Right hindlimb (tissue), 1 donor: ENCODE data around the gene CPEB4.

ENCODE experiments used
- DNase-seq: peaks from one replicate; pipeline ENCODE4 v3.0.0-alpha.2; 2018

The CPEB4 gene

GRCh38 chr5:173887610-173888472 lies at the start of gene CPEB4:
Gene CPEB4 (plus strand): TSS chr5:173888349. CDS start chr5:173889734, 1,385 bp downstream.
- peak; percentile 99 for DNase-seq

- DNase-seq: no peak
These were observed 48.9 kb upstream of the CPEB4 start for GRCh38 chr5:173839117-173839713.

GRCh38 chr5:173840111-173840983 lies 47.8 kb upstream of the CPEB4 start:
- DNase-seq: no peak

DNA sequence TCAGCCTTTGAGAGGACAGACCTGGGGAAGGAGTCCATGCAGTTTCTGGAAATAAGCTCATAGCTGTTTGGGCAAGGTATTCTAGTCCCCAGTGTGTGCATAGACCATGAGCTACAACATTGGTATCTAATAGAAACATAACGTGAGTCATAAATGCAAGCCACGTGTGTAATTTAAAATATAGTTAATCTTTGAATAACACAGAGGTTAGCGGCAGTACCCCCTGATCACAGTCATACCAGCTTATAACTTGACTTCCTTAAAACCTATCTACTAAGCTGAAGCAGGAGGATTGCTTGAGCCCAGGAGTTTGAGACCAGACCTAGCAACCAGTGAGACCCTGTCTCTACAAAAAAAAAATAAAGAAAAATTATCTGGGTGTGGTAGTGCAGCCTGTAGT lies 46.4 kb upstream of the CPEB4 start:
- no peak for DNase-seq

GRCh38 chr5:173843794-173844193 lies 44.4 kb upstream of the CPEB4 start:
- DNase-seq: no peak

DNA sequence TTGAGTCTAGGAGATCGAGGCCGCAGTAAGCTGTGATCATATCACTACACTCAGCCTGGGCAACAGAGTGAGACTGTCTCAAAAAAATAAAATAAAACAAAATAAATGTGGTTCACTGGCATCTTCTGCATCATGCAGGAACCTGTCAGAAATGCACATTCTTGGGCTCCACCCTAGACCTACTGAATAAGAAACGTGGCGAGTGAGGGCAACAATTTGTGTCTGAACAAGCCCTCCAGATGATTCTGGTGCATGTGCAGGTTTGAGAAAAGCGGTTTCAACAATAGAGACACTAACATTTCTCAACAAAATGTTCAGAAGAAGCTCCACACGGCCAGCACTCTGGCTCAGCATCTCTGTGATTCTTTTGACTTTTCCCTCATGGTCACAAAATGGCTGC lies 42.8 kb upstream of the CPEB4 start:
- DNase-seq: no peak

DNA sequence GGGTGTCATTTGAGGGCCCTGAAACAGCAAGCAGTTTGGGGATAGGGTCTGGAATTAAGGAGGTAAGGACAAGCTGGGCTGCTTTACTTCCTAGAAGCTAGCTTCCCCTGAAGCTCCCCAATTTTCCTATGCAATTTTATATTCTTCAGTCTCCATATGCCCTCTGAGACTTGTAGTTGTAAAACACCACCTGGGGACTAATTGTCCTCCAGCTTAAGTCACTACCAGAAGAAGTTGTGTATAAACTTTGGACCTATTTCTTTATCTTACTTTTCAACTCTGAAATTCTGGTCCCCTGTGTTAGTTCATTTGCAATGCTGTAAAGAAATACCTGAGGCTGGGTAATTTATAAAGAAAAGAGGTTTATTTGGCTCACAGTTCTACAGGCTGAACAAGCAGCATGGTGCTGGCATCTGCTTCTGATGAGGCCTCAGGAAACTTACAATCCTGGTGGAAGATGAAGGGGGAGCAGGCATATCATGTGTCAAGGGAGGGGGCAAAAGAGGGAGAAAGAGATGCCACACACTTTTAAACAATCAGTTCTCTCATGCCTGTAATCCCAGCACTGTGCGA lies 41.1 kb upstream of the CPEB4 start:
- no peak for DNase-seq

DNA sequence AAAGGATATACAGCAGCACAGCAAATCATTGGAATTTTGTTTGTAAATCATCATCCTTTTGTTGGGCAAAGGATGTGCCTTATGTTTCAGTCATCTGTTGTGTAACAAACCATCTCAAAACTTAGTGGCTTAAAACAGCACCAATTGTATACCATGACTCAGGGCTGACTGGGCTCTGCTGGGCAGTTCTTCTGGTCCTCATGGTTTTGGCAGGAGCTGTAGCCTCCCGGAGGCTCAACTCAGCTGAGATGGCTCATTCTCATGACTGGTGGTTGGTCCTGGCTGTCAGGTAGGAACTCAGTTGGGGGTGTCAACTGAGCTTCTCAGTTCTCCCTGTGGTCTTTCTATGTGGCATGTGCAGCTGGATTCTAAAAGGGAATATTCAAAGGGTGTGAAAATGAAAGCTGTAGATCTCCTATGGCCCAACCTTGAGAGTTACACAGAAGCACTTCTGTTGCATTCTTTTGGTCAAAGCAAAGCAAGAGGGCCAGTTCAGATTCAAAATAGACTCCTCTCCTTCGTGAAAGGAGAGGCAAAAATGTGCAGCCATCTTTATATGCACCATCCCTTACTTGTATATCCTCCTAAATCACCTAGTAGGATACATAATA lies 39.1 kb upstream of the CPEB4 start:
- no peak for DNase-seq

GRCh38 chr5:173849908-173850307 lies 38.2 kb upstream of the CPEB4 start:
- DNase-seq: no peak

DNA sequence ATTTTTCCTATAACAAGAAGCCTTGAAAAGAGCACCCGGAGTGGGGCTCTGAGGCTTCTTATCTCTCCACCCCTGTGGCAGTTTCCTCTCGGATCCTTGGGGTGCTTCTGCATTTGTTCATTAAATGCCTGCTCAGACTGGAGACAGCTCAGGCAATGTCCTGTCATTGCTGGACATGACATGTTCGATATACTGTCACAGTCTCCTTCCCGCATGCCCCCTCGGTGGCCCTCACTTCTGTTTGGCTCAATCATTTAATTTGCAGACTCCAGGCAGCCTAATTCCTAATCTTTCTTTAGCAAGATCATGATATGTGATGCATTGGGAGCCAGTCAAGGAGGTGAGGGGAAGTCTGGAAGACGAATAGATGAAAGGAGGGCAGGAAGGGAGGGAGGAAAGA lies 37.5 kb upstream of the CPEB4 start:
- no peak for DNase-seq

DNA sequence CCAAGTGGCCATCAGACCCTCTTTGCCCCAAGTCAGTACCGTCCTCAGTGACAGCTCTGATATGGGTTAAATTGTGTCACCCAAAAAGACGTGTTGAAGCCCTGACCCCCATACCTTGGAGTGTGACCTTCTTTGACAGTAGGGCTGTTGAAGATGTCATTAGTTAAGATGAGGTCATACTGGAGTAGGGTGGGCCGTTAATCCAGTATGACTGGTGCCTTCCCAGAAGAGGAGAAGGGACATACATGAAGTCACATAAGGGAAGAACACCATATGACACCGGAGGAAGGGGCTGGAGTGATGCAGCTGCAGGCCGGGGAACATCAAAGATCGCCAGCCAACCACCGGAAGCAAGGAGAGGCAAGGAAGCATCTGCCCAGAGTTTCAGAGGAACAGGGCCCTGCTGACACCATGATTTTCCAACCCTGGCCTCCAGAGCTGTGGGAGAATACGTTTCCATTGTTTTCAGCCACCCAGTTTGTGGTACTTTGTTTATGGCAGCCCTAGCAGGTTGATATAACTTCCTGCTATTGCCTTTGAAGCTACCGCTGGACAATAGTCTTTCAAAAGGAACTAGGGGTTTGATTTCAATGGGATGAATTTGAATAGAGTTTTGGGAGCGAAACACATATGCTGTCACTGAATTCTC lies 36.4 kb upstream of the CPEB4 start:
- DNase-seq: peak; percentile 29

DNA sequence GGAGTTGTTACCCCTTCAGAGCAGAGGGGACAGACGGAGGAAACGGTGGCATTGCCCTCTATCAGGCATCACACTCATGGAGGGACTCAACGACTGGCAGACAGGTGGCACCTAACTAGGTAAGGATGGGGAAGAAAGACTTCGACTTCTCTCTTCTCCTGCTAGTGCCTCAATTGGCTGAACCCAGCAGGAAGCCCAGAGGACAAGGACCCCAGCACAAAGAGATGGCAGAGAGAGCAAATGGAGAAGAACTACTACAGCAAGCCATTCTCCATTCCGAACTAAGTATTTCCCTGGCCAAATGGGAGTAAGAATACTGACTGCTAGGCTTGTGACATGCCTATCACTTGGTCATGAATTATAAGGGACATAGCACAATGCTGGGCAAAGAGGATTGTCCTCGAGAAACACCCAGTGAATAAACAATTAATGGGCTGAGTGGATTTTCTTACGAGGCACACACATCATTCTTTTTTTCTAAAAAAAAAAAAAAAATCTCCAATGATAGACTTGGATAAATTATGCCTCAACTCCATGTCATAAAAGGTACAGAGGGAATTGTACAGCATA lies 35.3 kb upstream of the CPEB4 start:
- no peak for DNase-seq

- DNase-seq: no peak
These were observed 34.6 kb upstream of the CPEB4 start for GRCh38 chr5:173853370-173854131.

DNA sequence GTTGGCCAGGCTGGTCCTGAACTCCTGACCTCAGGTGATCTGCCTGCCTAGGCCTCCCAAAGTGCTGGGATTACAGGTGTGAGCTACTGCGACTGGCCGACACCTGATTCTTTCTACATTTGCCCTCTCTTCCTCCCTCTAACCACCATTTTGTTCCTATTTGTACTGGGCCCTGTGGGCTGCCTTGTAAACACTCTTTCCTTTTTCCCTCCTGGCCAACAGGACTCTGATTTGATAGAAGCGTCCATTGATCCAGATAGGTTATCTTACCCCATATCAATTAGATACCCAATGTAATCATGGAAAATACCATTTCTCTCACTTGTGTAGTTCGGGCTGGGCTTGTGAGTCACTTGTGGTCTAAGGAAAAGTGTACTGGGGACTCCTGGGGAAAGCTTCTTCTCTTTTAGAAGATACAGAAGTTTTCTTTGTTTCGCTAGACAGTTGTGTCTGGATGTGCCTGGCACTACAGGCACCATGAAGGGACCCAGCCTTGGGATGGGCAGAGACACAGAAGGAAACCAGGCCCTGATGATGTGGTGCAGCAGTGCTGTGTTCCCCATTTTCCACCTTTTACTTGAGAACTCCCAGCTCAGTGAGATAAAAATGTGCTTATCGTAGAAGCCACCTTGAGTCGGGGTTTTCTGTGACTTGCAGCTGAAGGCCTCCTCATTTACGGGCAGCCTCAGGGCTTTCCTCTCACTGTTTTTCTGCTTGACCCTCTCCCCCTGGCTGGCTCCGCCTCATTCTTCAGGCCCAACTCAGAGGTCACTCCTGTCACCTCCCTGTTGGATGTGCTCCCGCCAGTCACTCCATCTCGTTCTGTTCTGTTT lies 32.8 kb upstream of the CPEB4 start:
- DNase-seq: no peak

GRCh38 chr5:173855995-173856656 lies 32.0 kb upstream of the CPEB4 start:
- DNase-seq: no peak

- no peak for DNase-seq
These were observed 30.9 kb upstream of the CPEB4 start for GRCh38 chr5:173857234-173857633.

- DNase-seq: no peak
These were observed 30.0 kb upstream of the CPEB4 start for GRCh38 chr5:173858021-173858669.

DNA sequence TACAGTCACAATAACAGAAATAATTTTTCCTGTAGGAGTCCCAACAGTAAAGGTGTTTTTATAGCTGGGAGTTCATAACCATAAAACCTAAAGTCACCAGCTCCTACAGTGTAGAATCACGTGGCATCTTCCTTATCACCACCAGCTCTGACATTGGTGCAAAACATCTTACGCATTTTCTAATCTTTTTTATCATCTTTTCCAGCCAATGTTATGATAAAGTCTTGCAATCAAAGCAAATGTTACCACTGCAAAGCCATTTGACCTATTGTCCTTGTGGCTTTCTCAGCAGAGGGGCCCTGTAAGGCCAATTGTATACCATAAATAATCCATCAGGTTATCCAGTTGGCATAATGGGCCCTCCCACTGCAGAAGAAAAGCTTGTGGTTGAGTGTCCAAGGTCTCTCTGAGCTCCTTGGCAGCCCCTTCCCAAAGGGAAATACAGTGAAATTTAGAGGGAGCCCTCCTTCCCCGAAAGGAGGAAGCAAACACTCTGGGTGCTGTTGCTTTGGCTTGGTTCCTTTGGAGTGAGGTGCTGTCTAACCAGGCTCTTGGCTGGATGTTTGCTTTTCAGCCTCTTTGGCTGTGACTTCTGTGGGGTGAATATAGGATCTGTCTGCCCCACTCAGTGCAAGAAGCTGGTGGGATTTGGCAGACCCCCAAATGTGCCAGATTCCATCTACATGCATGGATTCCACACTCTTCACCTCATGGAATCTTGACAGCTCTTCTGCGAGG lies 29.3 kb upstream of the CPEB4 start:
- no peak for DNase-seq
